HepG2 (cell line): ENCODE data around the gene FRMD5.

ENCODE experiments used
- XRCC5 ChIP-seq: fragments of 200-400 bp; formaldehyde crosslinking; optimal IDR thresholded peaks from 2 replicates; pipeline ENCODE3; 2017; ENCODE audit warnings: mild to moderate bottlenecking, low read length
- ZNF274 ChIP-seq: sonication (generic); formaldehyde crosslinking; IDR thresholded peaks from 2 replicates; pipeline ENCODE4 v1.5.1; 2020; ENCODE audit warnings: mild to moderate bottlenecking, missing genetic modification reagents
- TF ChIP-seq, protein P1 (sequence below), 2 experiments: sonication (generic) in 1 of 2; formaldehyde crosslinking in 1 of 2; IDR thresholded peaks; 2 replicates each; pipeline versions ENCODE4 v1.4.0 to v1.6.1; 2018 to 2020; ENCODE audit warnings: missing genetic modification reagents in 2 of 2, borderline replicate concordance in 1 of 2, low read depth in 1 of 2, mild to moderate bottlenecking in 1 of 2, missing biosample characterization in 1 of 2
- TF ChIP-seq, protein P2 (sequence below): sonication (generic); formaldehyde crosslinking; conservative IDR thresholded peaks from 2 replicates; pipeline ENCODE4 v1.4.0; 2020; ENCODE audit warnings: missing genetic modification reagents
- TF ChIP-seq, protein P3 (sequence below), 2 experiments: IDR thresholded peaks; 2 replicates each; pipeline ENCODE4 v1.6.1; 2011 to 2012; ENCODE audit warnings: low read length in 2 of 2, borderline replicate concordance in 1 of 2, low read depth in 1 of 2, mild to moderate bottlenecking in 1 of 2, moderate library complexity in 1 of 2
- TF ChIP-seq, protein P4 (sequence below): sonication (generic); formaldehyde crosslinking; IDR thresholded peaks from 2 replicates; pipeline ENCODE4 v1.4.0; 2020; ENCODE audit warnings: missing genetic modification reagents, borderline replicate concordance

DNA sequence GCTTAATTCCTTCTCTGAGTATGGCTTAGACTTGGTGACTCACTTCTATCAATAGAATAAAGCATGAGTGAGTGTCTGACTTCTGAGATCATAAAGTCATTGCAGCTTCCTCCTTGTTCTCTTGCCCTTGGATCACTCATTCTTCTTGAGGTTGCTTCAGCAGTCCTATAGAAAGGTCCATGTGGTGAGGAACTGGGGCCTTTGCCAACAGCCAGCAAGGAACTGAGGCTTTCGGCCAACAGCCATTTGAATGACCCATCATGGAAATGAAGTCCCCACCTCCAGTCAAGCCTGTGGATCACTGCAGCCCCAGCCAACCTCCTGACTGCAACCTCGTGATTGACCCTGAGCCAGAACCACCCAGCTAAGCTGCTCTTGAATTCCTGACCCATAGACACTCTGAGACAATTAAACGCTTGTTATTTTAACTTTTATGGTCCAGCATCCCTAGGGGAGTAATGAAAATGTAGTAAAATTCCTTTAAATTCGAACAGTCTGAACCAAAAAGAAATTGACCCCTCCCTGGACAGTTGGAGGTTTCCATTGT lies 283.8 kb downstream of the FRMD5 start:
- TF ChIP-seq, protein P1, sequence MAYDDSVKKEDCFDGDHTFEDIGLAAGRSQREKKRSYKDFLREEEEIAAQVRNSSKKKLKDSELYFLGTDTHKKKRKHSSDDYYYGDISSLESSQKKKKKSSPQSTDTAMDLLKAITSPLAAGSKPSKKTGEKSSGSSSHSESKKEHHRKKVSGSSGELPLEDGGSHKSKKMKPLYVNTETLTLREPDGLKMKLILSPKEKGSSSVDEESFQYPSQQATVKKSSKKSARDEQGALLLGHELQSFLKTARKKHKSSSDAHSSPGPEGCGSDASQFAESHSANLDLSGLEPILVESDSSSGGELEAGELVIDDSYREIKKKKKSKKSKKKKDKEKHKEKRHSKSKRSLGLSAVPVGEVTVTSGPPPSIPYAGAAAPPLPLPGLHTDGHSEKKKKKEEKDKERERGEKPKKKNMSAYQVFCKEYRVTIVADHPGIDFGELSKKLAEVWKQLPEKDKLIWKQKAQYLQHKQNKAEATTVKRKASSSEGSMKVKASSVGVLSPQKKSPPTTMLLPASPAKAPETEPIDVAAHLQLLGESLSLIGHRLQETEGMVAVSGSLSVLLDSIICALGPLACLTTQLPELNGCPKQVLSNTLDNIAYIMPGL (CRISPR knock-in tag; IDR thresholded peaks at IDR 0.05; ENCODE audit: borderline replicate concordance in 1 of 2, low read depth in 1 of 2): no peak
- TF ChIP-seq, protein P2, sequence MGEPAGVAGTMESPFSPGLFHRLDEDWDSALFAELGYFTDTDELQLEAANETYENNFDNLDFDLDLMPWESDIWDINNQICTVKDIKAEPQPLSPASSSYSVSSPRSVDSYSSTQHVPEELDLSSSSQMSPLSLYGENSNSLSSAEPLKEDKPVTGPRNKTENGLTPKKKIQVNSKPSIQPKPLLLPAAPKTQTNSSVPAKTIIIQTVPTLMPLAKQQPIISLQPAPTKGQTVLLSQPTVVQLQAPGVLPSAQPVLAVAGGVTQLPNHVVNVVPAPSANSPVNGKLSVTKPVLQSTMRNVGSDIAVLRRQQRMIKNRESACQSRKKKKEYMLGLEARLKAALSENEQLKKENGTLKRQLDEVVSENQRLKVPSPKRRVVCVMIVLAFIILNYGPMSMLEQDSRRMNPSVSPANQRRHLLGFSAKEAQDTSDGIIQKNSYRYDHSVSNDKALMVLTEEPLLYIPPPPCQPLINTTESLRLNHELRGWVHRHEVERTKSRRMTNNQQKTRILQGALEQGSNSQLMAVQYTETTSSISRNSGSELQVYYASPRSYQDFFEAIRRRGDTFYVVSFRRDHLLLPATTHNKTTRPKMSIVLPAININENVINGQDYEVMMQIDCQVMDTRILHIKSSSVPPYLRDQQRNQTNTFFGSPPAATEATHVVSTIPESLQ (CRISPR knock-in tag): no peak
- no peak for TF ChIP-seq XRCC5
- TF ChIP-seq, protein P3, sequence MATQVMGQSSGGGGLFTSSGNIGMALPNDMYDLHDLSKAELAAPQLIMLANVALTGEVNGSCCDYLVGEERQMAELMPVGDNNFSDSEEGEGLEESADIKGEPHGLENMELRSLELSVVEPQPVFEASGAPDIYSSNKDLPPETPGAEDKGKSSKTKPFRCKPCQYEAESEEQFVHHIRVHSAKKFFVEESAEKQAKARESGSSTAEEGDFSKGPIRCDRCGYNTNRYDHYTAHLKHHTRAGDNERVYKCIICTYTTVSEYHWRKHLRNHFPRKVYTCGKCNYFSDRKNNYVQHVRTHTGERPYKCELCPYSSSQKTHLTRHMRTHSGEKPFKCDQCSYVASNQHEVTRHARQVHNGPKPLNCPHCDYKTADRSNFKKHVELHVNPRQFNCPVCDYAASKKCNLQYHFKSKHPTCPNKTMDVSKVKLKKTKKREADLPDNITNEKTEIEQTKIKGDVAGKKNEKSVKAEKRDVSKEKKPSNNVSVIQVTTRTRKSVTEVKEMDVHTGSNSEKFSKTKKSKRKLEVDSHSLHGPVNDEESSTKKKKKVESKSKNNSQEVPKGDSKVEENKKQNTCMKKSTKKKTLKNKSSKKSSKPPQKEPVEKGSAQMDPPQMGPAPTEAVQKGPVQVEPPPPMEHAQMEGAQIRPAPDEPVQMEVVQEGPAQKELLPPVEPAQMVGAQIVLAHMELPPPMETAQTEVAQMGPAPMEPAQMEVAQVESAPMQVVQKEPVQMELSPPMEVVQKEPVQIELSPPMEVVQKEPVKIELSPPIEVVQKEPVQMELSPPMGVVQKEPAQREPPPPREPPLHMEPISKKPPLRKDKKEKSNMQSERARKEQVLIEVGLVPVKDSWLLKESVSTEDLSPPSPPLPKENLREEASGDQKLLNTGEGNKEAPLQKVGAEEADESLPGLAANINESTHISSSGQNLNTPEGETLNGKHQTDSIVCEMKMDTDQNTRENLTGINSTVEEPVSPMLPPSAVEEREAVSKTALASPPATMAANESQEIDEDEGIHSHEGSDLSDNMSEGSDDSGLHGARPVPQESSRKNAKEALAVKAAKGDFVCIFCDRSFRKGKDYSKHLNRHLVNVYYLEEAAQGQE (IDR thresholded peaks at IDR 0.05; ENCODE audit: borderline replicate concordance in 1 of 2, low read depth in 1 of 2, low read length in 2 of 2): no peak
- TF ChIP-seq, protein P4, sequence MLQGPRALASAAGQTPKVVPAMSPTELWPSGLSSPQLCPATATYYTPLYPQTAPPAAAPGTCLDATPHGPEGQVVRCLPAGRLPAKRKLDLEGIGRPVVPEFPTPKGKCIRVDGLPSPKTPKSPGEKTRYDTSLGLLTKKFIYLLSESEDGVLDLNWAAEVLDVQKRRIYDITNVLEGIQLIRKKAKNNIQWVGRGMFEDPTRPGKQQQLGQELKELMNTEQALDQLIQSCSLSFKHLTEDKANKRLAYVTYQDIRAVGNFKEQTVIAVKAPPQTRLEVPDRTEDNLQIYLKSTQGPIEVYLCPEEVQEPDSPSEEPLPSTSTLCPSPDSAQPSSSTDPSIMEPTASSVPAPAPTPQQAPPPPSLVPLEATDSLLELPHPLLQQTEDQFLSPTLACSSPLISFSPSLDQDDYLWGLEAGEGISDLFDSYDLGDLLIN (CRISPR knock-in tag): no peak
- TF ChIP-seq ZNF274 (CRISPR knock-in tag): no peak
